Brain microvascular endothelial cell (primary cell): Measurements from ENCODE around the gene JAM3.

Source experiments
- DNase-seq: peaks from one replicate; pipeline ENCODE4 v3.0.0-alpha.2; 2020
- H3K27ac ChIP-seq: fragments of 250-450 bp; sonication (Bioruptor Pico); 2 replicates; pipeline ENCODE4 v1.5.1; 2020; ENCODE audit warnings: mild to moderate bottlenecking, moderate library complexity
- H3K27me3 ChIP-seq: fragments of 250-450 bp; sonication (Bioruptor Pico); replicated peaks from 2 replicates; pipeline ENCODE4 v1.5.1; 2020; ENCODE audit warnings: mild to moderate bottlenecking
- H3K36me3 ChIP-seq: fragments of 250-450 bp; sonication (Bioruptor Pico); replicated peaks from 2 replicates; pipeline ENCODE4 v1.5.1; 2020; ENCODE audit warnings: mild to moderate bottlenecking
- H3K4me3 ChIP-seq: 2 replicates; pipeline ENCODE4 v1.5.1; 2011; ENCODE audit warnings: low read depth, mild to moderate bottlenecking, control low read depth, low read length, moderate library complexity
- in situ Hi-C: cut with HindIII; loops from 2 replicates; pipeline ENCODE4 v1.10.0; 2017; ENCODE audit warnings: low sequenced_read_pairs, low pct_ligation_motif_present
- TF ChIP-seq, protein P1 (sequence below): IDR thresholded peaks from 2 replicates; pipeline ENCODE4 v1.5.1; 2011; ENCODE audit warnings: low read depth, mild to moderate bottlenecking, moderate library complexity, low read length, control low read depth, inconsistent platforms; ENCODE audit errors: missing control alignments

JAM3 gene

DNA sequence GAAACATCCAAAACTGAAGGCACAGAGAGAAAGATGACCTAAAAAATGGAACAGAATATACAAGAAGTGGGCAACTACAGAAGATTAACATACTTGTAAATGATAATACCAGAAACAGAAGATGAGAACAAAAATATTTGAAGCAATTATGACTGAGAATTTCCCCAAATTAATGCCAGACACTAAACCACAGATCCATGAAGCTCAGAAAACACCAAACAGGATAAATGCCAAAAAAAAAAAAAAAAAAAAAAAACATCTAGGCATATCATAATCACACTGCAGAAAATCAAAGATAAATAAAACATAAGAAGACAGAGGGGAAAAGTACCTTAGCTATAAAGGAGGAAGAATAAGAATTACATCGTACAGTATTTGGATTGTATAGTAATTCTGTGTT is 65.3 kb downstream of the JAM3 start:
- TF ChIP-seq, protein P1, sequence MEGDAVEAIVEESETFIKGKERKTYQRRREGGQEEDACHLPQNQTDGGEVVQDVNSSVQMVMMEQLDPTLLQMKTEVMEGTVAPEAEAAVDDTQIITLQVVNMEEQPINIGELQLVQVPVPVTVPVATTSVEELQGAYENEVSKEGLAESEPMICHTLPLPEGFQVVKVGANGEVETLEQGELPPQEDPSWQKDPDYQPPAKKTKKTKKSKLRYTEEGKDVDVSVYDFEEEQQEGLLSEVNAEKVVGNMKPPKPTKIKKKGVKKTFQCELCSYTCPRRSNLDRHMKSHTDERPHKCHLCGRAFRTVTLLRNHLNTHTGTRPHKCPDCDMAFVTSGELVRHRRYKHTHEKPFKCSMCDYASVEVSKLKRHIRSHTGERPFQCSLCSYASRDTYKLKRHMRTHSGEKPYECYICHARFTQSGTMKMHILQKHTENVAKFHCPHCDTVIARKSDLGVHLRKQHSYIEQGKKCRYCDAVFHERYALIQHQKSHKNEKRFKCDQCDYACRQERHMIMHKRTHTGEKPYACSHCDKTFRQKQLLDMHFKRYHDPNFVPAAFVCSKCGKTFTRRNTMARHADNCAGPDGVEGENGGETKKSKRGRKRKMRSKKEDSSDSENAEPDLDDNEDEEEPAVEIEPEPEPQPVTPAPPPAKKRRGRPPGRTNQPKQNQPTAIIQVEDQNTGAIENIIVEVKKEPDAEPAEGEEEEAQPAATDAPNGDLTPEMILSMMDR: no peak
- no peak overlapping the region for H3K27ac ChIP-seq

DNA sequence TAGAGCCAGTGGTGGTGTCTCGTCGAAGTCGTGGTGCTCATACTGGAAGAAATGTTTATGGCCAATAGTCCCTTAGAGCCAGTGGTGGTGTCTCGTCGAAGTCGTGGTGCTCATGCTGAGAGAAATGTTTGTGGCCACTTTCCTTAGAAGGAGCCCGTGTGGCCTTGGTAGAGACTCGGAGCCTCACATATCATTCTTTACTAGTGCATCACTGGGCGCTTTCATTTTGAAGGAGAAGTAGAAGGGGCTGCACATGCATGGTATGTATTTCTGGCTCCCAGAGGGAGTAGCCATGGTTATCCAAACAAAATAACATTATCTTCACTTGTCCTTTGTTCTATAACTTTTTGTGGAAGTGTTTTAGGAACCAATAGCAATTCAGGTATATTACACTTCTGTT is 69.5 kb downstream of the JAM3 start:
- DNase-seq: peak; percentile 50
- Histone ChIP-seq H3K36me3 (no peaks in the 10 kb centered on the region), H3K27ac (no peak overlapping the region), H3K4me3 (no peak overlapping the region), H3K27me3 (no peaks in the 10 kb centered on the region)
- TF ChIP-seq, protein P1: no peak
- in situ Hi-C loops: no loop called here

More for the DNA sequence above, 65.3 kb downstream of the JAM3 start:
- Histone ChIP-seq H3K27me3 (no peaks in the 10 kb centered on the region), H3K4me3 (no peak overlapping the region), H3K36me3 (no peaks in the 10 kb centered on the region)
- in situ Hi-C loops: no loop called here
- DNase-seq: no peak

DNA sequence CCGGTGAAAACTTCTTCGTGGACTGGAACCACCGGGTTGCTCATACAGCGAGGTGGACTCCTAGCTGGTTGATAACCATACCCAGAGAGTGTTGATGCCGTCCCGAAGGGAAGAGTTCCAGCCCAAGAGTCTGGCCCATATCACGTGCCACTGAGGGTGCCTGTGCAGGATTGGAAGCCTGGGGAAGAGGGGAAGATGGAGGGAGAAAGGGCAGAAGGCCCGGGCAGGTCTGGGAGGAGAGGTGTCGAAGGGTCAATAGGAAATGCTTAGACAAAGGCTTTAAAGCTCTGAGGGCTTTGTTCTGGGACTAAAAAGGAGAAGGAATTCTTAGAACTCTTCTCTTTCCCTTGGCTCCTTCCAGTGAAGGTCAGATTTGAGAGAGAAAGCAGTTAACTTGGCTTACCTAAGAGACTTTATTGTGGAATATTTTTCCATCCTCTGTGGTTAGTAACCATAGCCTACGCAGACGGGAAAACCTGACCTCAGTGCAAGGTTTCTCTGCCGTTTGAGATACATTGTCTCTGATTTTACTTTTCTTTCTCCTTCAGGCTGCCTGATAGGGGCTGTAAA is 70.5 kb downstream of the JAM3 start:
- TF ChIP-seq, protein P1: no peak
- H3K36me3 ChIP-seq: peaks cover 1% of the 10 kb centered on the region
- H3K27me3 ChIP-seq: no peaks in the 10 kb centered on the region
- no peak for DNase-seq
- in situ Hi-C loops: no loop called here
- no peak overlapping the region for H3K4me3 ChIP-seq
- H3K27ac ChIP-seq: no peak overlapping the region

DNA sequence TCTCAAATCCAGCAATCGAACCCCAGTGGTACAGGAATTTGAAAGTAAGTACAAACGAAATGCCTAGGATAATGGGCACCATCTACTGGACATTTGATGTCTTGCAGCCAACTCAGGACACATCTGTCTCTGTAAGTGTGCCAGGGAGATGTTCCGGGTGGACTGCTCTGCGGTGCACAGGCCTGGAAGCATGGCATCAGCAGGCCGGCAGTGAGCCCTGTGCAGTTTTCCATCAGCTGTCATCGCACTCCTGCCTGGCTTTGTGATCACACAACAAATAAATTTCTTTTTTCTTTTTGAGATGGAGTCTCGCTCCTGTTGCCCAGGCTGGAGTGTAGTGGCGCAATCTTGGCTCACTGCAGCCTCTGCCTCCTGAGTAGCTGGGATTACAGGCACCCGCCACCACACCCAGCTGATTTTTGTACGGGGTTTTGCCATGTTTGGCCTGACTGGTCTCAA is 71.0 kb downstream of the JAM3 start:
- DNase-seq: peak; percentile 81
- TF ChIP-seq, protein P1: peak; percentile 89
- Histone ChIP-seq H3K36me3 (peaks cover 6% of the 10 kb centered on the region), H3K27me3 (no peaks in the 10 kb centered on the region), H3K27ac (no peak overlapping the region), H3K4me3 (no peak overlapping the region)
- in situ Hi-C loops: no loop called here

DNA sequence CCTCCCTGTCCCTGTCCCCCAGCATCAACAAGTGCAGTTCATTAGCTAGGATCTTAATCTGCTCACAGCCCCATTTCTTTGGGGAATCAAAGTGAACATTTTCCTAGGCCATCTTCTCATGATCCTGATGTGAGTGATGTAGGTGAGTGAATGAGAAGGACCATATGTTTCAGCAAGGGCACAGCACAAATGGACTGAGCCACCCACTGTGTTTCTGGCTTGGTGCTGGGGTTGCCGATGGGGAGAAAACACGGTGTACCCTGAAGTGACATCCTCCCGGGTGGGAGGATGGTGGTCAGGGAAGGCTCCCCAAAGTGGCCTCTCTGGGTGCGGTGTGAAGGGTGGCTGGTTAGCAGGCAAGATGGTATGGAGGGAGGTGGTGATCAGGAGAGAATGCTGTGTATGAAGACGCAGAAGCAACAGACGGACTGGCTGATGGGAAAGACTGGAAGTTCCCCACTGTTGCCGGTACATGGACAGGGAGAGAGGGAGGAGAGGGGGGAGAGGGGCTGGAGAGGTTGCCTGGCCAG is 72.2 kb downstream of the JAM3 start:
- peaks cover 6% of the 10 kb centered on the region for H3K36me3 ChIP-seq
- no peak for DNase-seq
- H3K27ac ChIP-seq: no peak overlapping the region
- in situ Hi-C loops: no loop called here
- H3K27me3 ChIP-seq: no peaks in the 10 kb centered on the region
- TF ChIP-seq, protein P1: no peak
- no peak overlapping the region for H3K4me3 ChIP-seq

DNA sequence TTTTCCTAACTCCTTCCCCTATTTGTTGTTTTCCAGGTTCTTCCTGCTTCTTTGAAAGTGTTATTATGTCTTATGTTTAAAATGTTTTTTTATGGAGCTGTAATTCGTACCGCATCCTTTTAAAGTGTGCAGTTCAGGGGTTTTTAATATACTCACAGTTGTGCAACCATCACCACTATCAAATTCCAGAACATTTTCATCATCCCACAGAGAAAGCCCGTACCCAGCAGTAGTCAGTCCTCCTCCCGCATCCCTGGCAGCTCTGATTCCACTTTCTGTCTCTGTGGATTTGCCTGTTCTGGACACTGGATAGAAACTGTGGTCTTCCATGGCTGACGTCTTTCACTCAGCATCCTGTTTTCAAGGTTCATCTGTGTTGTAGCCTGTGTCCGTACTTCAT is 73.7 kb downstream of the JAM3 start:
- H3K36me3 ChIP-seq: peaks cover 6% of the 10 kb centered on the region
- no peak overlapping the region for H3K27ac ChIP-seq
- peak; percentile 25 for DNase-seq
- in situ Hi-C loops: no loop called here
- H3K27me3 ChIP-seq: no peaks in the 10 kb centered on the region
- TF ChIP-seq, protein P1: no peak
- no peak overlapping the region for H3K4me3 ChIP-seq
